ENCODE data around the gene SGMS1.

DNA sequence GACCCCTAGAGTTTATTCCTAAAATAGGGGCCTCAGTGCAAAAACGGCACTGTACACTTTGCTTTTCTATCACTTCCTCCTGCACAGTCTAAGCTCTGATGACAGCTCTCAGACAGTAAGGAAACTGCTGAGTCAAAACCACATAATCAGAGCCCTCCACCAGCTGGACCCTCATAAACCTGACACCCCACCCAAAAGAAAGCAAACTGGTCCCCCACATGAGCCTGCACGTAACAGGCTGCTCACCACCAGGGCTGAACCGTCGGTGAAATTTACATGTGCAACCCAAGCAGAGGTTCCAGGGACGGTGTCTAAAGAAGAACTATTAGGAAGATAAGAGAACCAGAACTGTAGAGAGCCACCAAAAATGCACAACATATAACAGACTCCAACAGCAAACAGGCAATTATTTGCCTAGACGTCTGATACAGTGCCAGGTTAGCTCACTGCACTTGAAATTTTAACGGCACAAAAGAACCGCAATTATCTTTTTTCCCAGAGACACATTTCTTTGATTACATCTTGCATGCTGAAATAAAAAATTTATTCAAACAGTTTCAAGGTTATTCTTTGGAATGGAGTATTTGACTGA lies 19.6 kb downstream of the SGMS1 start:
- TF ChIP-seq, protein P1, sequence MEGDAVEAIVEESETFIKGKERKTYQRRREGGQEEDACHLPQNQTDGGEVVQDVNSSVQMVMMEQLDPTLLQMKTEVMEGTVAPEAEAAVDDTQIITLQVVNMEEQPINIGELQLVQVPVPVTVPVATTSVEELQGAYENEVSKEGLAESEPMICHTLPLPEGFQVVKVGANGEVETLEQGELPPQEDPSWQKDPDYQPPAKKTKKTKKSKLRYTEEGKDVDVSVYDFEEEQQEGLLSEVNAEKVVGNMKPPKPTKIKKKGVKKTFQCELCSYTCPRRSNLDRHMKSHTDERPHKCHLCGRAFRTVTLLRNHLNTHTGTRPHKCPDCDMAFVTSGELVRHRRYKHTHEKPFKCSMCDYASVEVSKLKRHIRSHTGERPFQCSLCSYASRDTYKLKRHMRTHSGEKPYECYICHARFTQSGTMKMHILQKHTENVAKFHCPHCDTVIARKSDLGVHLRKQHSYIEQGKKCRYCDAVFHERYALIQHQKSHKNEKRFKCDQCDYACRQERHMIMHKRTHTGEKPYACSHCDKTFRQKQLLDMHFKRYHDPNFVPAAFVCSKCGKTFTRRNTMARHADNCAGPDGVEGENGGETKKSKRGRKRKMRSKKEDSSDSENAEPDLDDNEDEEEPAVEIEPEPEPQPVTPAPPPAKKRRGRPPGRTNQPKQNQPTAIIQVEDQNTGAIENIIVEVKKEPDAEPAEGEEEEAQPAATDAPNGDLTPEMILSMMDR (IDR thresholded peaks at IDR 0.05): no peak
- no peak for TF ChIP-seq POLR2A (IDR thresholded peaks at IDR 0.05)
